ENCODE data around the gene FFAR4. TPM values are rescaled to one million over a fixed set of nuclear protein-coding genes. Genes with fewer than 3 reads are reported as not detected.
"Not testable (repeated sequence)": the region's sequence is repeated elsewhere in the genome, so short reads cannot be mapped to it uniquely, and the experiment has no call there.

Gene FFAR4
- total RNA-seq, 1 experiment from 2014 or later: not detected

- Histone ChIP-seq H3K36me3 (ENCODE audit: insufficient read depth, low read length, poor library complexity, severe bottlenecking) (no peaks in the 10 kb centered on the region), H3K9me3 (ENCODE audit: low read depth, low read length, poor library complexity, severe bottlenecking) (no peaks in the 10 kb centered on the region), H3K4me3 (ENCODE audit: low read depth, low read length, poor library complexity, severe bottlenecking) (no peak overlapping the region), H3K27me3 (replicated peaks; ENCODE audit: insufficient read depth, low read depth, low read length, poor library complexity) (peaks cover 4% of the 10 kb centered on the region), H3K4me1 (ENCODE audit: insufficient read depth, low read length, poor library complexity, severe bottlenecking) (no peaks in the 10 kb centered on the region), H3K27ac (ENCODE audit: low read depth, low read length, poor library complexity, severe bottlenecking) (no peak overlapping the region)
- ChIA-PET POLR2A (ENCODE audit: low non-redundant PET) (no interaction called here), CTCF (interaction anchor here (1.0 kb wide), 1 partner anchor 139 kb away, joined by 3 read pairs; no protein-coding TSS in a partner anchor)
- intact Hi-C loops (cut with micrococcal nuclease; ENCODE audit: unreplicated experiment): no loop called here
- DNase-seq (ENCODE audit: low spot score): peak; percentile 45
- TF ChIP-seq EZH2 (IDR thresholded peaks at IDR 0.05; ENCODE audit: borderline replicate concordance, low read depth, low read length, poor library complexity, severe bottlenecking): no peak
- peak; percentile 81 for TF ChIP-seq CTCF (conservative IDR thresholded peaks at IDR 0.05; ENCODE audit: low read depth, low read length)
- no TSS peak for BruUV-seq (replicated peaks)
These were observed 24.8 kb upstream of the FFAR4 start for GRCh38 chr10:93541402-93542357.

GRCh38 chr10:93542358-93542791 is 24.1 kb upstream of the FFAR4 start:
- DNase-seq (ENCODE audit: low spot score): peak; percentile 41
- POLR2A ChIA-PET (ENCODE audit: low non-redundant PET): no interaction called here
- Histone ChIP-seq H3K36me3 (ENCODE audit: insufficient read depth, low read length, poor library complexity, severe bottlenecking) (no peaks in the 10 kb centered on the region), H3K4me1 (ENCODE audit: insufficient read depth, low read length, poor library complexity, severe bottlenecking) (no peaks in the 10 kb centered on the region), H3K27ac (ENCODE audit: low read depth, low read length, poor library complexity, severe bottlenecking) (no peak overlapping the region), H3K4me3 (ENCODE audit: low read depth, low read length, poor library complexity, severe bottlenecking) (no peak overlapping the region), H3K27me3 (replicated peaks; ENCODE audit: insufficient read depth, low read depth, low read length, poor library complexity) (peaks cover 4% of the 10 kb centered on the region), H3K9me3 (ENCODE audit: low read depth, low read length, poor library complexity, severe bottlenecking) (no peaks in the 10 kb centered on the region)
- TF ChIP-seq EZH2 (IDR thresholded peaks at IDR 0.05; ENCODE audit: borderline replicate concordance, low read depth, low read length, poor library complexity, severe bottlenecking) (no peak), CTCF (conservative IDR thresholded peaks at IDR 0.05; ENCODE audit: low read depth, low read length) (0 out of 2 replicates have a peak, but pooled peaks have one; percentile 0)
- CTCF ChIA-PET: interaction anchor here (1.0 kb wide), 1 partner anchor 138 kb away, joined by 3 read pairs; no protein-coding TSS in a partner anchor
- intact Hi-C loops (cut with micrococcal nuclease; ENCODE audit: unreplicated experiment): no loop called here
- no TSS peak for BruUV-seq (replicated peaks)

- intact Hi-C loops (cut with micrococcal nuclease; ENCODE audit: unreplicated experiment); H3K27me3 ChIP-seq (replicated peaks; ENCODE audit: insufficient read depth, low read depth, low read length, poor library complexity); H3K36me3 ChIP-seq (ENCODE audit: insufficient read depth, low read length, poor library complexity, severe bottlenecking); CTCF ChIA-PET; H3K9me3 ChIP-seq (ENCODE audit: low read depth, low read length, poor library complexity, severe bottlenecking); H3K27ac ChIP-seq (ENCODE audit: low read depth, low read length, poor library complexity, severe bottlenecking); POLR2A ChIA-PET (ENCODE audit: low non-redundant PET); DNase-seq (ENCODE audit: low spot score); H3K4me3 ChIP-seq (ENCODE audit: low read depth, low read length, poor library complexity, severe bottlenecking); H3K4me1 ChIP-seq (ENCODE audit: insufficient read depth, low read length, poor library complexity, severe bottlenecking); BruUV-seq (replicated peaks): not testable (repeated sequence)
These were observed 19.5 kb upstream of the FFAR4 start for GRCh38 chr10:93546995-93547394.

All from A673 (cell line).